GM19099 (cell line): Measurements from ENCODE around the gene ARF1.
A peak's percentile ranks its signal among the peaks of the same experiment; 100 is the strongest.

Experiments used
- POLR2A ChIP-seq: IDR thresholded peaks from 3 replicates; pipeline ENCODE4 v1.6.1; 2011; ENCODE audit warnings: low read depth; ENCODE audit not compliant: insufficient read length; ENCODE audit errors: extremely low read depth

ARF1 gene

DNA sequence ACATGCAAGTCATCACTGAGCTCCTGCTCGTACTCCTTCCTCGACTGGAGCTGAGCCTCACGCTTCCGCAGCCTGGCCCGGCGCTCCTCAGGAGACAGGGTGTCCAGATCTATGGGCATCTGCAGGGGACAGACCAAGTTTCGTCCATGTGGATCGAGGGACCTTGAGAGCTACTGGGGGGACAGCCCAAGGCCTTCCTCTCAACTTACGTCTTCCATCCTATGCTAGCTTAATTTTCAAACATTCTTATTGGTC, 24.2 kb downstream of the ARF1 start:
- no peak for TF ChIP-seq POLR2A

DNA sequence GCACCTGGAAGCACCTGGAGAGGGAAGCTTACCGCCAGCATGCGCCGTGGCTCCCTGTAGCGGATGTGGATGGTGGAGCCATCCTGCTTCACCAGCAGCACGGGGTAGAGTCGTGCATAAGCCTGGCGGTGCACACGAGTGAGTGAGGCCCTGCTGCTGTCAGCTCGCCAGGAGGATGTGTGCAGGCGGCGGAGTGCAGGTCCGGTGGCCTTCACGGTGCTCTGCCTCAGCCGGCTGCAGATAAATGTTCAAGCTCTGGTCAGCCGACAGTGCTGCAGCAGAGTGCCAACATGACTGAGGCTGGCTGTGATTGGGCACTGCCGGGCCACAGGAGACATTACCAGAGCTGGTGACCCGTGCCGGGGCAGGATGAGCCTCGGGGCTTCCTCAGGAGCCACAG, 25.1 kb downstream of the ARF1 start:
- no peak for TF ChIP-seq POLR2A

DNA sequence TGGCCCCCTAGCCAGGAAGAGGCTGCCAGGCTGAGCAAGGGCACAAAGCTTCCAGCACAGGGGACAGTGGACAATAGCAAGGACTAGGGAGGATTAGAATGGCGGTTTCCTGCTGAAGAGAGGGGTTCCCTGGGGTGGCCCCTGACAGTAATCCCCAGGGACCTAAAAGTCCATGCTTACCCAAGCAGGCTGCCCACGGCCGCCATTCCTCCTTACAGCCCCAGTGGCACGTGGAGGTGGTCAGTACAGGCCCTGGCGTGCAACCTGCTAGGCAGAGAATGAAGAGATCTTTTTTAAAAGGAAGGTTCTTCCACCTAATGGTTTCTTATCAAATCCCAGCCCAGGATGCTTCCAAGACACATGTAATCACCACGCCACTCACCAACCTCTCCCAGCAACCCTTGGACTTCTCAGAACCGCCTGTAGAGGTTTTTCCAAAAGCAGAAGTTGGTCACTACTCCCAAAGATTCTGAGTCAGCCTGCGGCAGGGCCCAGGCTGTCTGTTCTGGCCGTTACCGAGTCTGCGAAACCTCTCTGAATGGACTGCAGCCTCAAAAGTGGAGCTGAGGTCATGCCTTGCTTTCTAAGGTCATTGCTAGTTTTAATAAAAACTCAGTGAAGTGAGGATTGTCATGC, 25.7 kb downstream of the ARF1 start:
- TF ChIP-seq POLR2A = no peak

DNA sequence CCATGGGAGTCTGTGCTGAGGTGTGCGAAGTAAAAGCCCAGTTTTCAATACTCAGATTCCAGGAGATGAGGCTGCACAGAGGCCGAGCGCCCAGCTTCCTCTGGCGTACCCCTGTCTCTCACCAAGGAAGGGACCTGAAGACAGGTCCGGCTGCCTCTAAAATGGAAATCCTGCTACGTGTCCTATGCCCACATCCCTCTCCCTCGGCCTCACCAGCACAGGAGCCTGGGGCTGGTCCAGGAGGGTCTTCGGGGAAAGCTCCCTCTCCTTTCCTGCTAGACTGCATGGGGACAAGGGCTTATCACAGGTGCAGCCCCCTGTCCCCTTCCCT, 26.2 kb downstream of the ARF1 start:
- TF ChIP-seq POLR2A = no peak

DNA sequence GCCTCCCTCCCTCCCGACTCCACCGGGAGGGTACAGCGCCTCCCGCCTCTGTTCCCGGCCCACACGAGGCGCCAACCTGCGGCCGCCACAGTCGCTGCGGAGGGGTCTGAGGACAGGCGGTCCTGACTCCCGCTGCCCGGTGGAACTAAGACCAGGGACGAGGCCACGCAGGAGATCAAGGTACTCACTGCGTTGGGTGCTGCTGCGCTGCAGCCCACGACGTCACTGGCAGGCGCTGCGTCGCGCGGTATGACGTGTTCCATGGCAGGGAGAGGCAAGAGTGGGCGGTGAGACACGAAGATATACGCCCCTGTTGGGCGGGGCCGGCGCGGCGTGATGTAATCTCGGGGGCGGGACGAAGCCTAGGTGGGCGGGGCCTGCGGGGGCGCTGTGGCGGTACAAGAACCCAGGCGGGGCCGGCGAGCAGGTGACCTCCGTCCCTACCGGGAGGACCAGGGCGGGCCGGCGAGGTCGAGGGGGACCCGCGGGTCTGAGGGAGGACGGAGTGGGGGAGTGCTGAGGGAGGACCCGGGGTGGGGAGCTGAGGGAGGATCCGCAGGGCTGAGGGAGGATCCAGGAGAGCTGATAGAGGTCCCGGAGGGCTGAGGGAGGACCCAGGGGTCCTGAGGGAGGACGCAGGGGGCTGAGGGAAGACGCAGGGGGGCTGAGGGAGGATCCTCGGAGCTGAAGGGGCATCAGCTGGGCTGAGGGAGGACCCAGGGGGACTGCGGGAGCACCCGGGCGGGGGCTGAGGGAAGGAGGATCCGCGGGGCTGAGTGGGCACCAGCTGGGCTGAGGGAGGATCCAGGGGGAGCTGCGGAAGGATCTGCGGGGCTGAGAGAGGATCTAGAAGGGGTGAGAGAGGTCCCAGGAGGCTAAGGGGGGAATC, 26.8 kb downstream of the ARF1 start, which contains the start of gene MRPL55:
MRPL55 (minus strand) TSS at position 227 of the 889 bp plus-strand sequence. CDS start 1,039 bp downstream, outside the sequence.
- TF ChIP-seq POLR2A = peak; percentile 92

DNA sequence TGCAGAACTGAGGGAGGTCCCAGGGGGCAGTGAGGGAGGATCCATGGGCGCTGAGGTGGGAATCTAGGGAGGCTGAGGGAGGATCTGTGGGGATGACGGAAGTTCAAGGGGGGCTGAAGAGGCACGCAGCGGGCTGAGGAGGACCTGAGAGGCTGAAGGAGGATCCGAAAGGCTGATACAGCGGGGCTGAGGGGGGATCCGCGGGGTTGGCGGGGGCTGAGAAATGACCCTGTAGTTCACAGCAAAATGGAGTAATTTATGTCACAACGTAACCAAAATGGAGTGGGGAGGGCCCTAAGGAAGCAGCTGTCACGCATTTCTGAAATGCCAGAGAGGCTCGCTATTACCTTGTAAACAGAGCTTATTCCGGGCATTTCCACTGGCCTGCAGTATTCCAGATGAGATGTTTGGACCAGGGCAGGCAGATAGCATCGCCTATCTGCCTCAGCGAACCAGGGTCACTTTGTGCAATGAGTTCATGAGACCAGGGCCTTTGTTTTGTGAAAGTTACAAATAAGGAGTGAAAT, 27.5 kb downstream of the ARF1 start:
- TF ChIP-seq POLR2A = no peak

DNA sequence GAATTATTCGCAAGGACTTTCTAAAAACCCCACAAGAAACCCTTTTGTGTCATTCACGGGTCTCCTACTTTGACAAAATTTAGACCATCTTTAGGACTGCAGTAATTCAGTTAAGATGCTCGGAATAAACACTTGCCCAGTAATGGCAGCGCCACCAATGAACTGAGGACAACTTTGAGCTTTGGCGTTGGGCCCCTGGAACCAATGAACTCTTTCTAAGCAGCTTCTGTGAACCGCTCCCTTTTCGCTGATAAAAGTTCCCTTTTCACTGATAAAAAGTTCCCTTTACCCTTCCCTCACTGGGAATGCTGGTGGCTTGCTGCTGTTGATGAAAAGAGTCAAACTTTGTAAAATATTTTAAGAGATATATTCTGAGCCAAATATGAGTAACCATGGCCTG, 28.0 kb downstream of the ARF1 start:
- TF ChIP-seq POLR2A = no peak

DNA sequence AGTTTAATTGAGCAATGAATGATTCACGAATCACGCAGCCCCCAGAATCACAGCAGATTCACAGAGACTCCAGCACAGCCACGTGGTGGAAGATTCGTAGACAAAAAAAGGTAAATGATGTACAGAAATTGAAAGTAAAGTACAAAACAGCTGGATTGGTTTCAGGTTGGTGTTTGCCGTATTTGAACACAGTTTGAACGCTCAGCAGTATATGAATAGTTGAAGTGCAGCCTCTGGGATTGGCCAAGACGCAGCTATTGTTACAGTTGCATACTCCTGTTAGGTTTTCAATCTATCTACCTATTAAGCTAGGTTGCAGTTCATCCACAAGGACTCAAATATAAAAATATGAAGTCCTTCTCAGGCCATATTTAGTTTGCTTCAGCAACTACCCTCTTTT, 29.7 kb downstream of the ARF1 start:
- TF ChIP-seq POLR2A = no peak

DNA sequence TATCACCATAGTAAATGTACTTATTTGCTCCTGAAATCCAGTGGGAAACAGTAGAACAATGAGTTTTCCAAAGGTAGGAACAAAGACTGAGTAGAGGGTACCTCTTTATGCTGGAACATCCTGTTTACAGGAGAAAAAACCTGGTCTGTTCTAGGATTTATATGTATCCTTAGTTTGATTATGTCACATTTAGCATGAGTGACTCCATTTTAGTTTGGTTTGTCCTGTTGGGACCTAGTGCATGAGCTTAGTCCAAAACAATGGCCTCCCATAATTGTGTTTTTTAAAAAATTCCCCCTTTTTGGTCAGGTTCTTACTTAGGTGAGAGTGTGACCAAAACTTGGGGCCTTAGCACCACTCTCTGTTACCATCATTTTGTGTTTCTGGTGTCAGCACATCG, 30.1 kb downstream of the ARF1 start:
- TF ChIP-seq POLR2A = no peak

DNA sequence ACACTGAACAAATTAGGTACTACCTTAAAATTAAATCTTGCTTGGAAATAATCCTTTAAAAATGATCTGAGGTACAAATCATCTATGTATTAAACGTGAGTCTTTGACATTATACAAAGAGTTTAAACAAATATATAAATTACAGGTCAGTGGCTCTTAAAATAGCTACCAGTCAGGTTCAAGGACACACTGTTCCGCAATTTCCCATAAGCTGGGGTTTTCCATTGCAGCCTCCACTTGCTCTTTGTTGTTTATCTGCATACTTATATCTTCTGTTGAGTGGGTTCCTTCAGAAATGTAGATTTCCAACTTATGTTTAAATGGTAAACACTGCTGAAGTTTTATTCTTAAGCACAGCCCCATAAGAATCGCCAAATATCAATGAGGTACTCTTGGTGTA, 32.3 kb downstream of the ARF1 start:
- no peak for TF ChIP-seq POLR2A

DNA sequence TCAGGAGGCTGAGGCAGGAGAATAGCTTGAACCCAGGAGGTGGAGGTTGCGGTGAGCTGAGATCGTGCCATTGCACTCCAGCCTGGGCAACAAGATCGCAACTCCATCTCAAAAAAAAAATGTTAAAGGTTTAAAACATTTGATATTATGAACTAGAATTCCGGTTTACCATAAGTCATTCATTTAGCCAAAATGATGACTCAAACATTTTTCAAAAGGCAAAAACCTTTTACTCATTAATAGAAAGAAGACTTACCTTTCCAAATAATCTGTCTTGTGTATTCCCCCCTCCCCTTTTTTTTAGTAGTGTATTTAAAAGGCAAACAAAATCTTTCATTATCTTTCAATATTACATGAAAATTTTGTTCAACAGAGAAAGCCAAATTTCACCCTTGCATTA, 34.8 kb downstream of the ARF1 start:
- no peak for TF ChIP-seq POLR2A

DNA sequence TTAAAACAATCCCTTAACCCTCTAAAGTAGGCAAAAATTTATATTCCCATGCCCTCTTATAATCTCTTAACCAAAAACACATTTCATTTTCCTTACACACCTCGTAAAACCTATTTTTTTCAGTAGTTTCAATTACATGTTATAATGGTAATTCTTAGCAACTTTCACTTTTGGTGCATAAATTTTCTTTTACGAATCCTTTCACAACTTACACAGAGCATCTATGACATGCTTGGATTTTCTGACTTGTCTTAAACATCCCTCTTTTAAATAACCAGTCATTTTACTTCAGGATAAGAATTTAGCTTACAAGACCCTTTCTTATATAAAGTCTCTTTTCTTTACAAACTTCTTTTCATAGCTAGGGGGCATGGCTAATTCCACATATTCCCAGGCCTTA, 35.5 kb downstream of the ARF1 start:
- TF ChIP-seq POLR2A = no peak

DNA sequence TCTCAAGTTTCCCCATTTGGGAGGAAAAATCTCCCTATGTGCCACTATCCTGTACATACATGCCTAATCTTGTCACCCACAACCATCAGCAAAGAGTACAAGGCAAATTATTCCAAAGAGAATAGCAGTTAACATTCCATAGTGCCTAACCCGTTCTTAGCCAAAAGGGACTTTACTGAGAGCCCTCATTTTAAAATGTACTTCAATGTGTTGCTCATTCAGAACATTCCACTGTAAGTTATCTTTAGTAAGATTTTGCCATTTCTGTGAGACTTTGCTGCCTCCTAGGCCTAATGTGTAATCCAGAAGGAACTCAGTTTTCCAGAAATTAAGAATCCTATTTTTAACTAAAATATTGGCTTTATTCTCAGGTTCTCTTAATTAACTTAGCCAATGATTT, 37.8 kb downstream of the ARF1 start:
- TF ChIP-seq POLR2A = no peak

DNA sequence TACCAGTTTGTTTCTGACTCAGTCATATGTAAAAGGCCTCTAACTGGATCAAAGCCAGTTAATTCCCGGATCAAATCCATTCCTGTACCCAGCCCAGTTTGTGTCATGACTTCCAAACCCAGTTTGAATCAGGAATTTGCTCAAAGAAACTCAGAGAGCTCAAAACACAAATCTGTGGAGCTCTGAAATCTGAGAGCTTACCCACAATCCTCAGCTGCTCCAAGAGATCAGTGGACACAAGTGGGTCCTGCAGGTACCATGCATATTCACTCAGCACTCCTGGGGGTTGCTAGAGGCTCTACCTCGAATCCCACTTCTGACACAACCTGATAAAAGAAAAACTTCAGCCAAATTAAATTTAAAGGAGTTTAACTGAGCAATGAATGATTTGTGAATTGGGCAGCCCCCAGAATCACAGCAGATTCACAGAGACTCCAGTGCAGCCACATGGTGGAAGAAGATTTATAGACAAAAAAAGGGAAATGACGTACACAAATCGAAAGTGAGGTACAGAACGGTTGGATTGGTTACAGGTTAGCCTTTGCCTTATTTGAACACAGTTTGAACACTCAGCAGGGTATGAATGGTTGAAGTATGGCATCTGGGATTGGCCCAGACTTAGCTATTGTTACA, 38.5 kb downstream of the ARF1 start:
- no peak for TF ChIP-seq POLR2A

DNA sequence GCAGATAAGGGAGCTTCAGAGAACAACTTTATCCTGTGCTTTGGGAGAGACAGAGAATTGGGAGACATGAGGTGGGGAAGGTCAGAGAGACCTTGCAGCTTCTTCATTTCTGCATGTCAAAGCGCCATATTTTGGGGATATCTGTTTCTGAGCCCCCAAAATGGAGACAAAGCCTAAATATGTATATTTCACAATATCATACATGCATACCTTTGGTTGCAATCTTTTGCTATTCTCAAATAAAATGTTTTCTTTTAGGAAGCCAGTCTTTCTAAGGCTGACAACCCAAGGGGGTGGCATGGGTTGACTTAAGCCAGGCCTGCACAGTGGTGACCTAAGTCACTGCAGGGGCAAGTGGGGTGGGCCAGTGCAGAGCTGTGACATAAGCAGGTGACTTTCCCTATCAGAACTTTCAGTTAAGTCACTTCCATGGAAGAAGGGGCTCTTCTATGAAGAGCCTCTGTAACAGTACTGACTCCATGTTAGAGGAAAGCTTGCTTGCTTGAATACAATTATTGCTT, 40.5 kb downstream of the ARF1 start:
- TF ChIP-seq POLR2A = no peak

DNA sequence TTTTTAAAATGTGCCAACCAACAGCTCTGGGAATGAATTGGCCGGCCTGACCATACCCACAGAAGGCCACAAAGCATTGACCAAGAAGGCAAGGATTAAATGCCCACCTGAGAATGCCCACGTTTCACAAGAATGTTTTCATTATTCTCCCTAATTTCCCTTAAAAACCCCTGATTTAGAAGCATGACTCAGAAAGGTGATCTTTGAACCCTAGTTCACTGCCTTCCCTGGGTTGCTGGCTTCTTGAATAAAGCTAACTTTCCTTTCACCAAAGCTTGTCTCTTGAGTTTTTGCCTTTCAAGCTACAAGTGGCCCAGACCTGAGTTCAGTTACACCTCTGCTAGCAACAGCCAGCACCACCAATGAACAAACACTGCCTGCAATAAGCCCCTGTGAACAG, 41.0 kb downstream of the ARF1 start:
- no peak for TF ChIP-seq POLR2A
